Liver (tissue), 9 donors: ENCODE data around the gene IQSEC1. TPM values are rescaled to one million over a fixed set of nuclear protein-coding genes. Genes with fewer than 3 reads are reported as not detected.

ENCODE experiments used
- DNase-seq: peaks from one replicate; pipeline ENCODE4 v3.0.0-alpha.2; 2017; ENCODE audit warnings: low spot score
- H3K27ac ChIP-seq, 2 donors: one replicate each; pipeline ENCODE4 v1.7.0; 2013; ENCODE audit warnings: inconsistent platforms in 2 of 2, low read length in 2 of 2, control low read depth in 1 of 2, low read depth in 1 of 2, mild to moderate bottlenecking in 1 of 2
- H3K27me3 ChIP-seq, 4 donors: one replicate each; pipeline versions ENCODE4 v1.6.1 to v1.7.0; 2013; ENCODE audit warnings: low read length in 3 of 4, inconsistent platforms in 1 of 4, mild to moderate bottlenecking in 1 of 4, moderate library complexity in 1 of 4; ENCODE audit not compliant: control insufficient read depth in 4 of 4, insufficient read depth in 4 of 4
- H3K36me3 ChIP-seq, 4 donors: one replicate each; pipeline versions ENCODE4 v1.6.1 to v1.7.0; 2013; ENCODE audit warnings: low read length in 3 of 4, mild to moderate bottlenecking in 3 of 4, low read depth in 1 of 4, moderate library complexity in 1 of 4; ENCODE audit not compliant: control insufficient read depth in 4 of 4, insufficient read depth in 3 of 4
- H3K4me1 ChIP-seq, 4 donors: one replicate each; pipeline versions ENCODE4 v1.6.1 to v1.7.0; 2013; ENCODE audit warnings: low read length in 3 of 4, mild to moderate bottlenecking in 3 of 4, moderate library complexity in 1 of 4; ENCODE audit not compliant: control insufficient read depth in 4 of 4, insufficient read depth in 4 of 4
- H3K4me3 ChIP-seq, 3 donors: one replicate each; pipeline versions ENCODE4 v1.6.1 to v1.7.0; 2013; ENCODE audit warnings: low read length in 3 of 3, control low read depth in 1 of 3, low read depth in 1 of 3, mild to moderate bottlenecking in 1 of 3
- H3K9ac ChIP-seq, 2 donors: one replicate each; pipeline ENCODE4 v1.7.0; 2013; ENCODE audit warnings: low read length in 2 of 2, mild to moderate bottlenecking in 2 of 2, moderate library complexity in 2 of 2, control low read depth in 1 of 2, low read depth in 1 of 2
- H3K9me3 ChIP-seq, 4 donors: one replicate each; pipeline versions ENCODE4 v1.6.1 to v1.7.0; 2013; ENCODE audit warnings: low read length in 3 of 4; ENCODE audit not compliant: control insufficient read depth in 4 of 4
- ATF3 ChIP-seq: IDR thresholded peaks from 2 replicates; pipeline ENCODE4 v1.6.1; 2016; ENCODE audit warnings: antibody characterized with exemption
- CTCF ChIP-seq: fragments of 150-350 bp; IDR thresholded peaks from 2 replicates; pipeline ENCODE4 v1.5.1; 2017; ENCODE audit warnings: improper control_type of control experiment, low read depth, low read length; ENCODE audit not compliant: missing input control
- EGR1 ChIP-seq, 2 donors: IDR thresholded peaks; 2 replicates each; pipeline ENCODE4 v1.6.1; 2016 to 2018; ENCODE audit warnings: antibody characterized with exemption in 2 of 2, low read depth in 2 of 2
- FOXA1 ChIP-seq: IDR thresholded peaks from 2 replicates; pipeline ENCODE4 v1.6.1; 2016; ENCODE audit warnings: antibody characterized with exemption
- GABPA ChIP-seq, 2 donors: IDR thresholded peaks in 1 of 2; conservative IDR thresholded peaks in 1 of 2; 2 replicates each; pipeline ENCODE4 v1.6.1; 2016; ENCODE audit warnings: antibody characterized with exemption in 2 of 2, mild to moderate bottlenecking in 1 of 2, moderate library complexity in 1 of 2
- HNF4A ChIP-seq, 2 donors: conservative IDR thresholded peaks; 2 replicates each; pipeline ENCODE4 v1.6.1; 2016; ENCODE audit warnings: antibody characterized with exemption in 2 of 2, mild to moderate bottlenecking in 2 of 2
- HNF4G ChIP-seq: IDR thresholded peaks from 2 replicates; pipeline ENCODE4 v1.6.1; 2016; ENCODE audit warnings: antibody characterized with exemption
- JUND ChIP-seq, 2 donors: IDR thresholded peaks; 2 replicates each; pipeline ENCODE4 v1.6.1; 2016; ENCODE audit warnings: antibody characterized with exemption in 2 of 2
- MAX ChIP-seq: IDR thresholded peaks from 2 replicates; pipeline ENCODE4 v1.6.1; 2016; ENCODE audit warnings: antibody characterized with exemption
- NR2F2 ChIP-seq: IDR thresholded peaks from 2 replicates; pipeline ENCODE4 v1.6.1; 2016; ENCODE audit warnings: antibody characterized with exemption
- RAD21 ChIP-seq, 2 donors: IDR thresholded peaks; 2 replicates each; pipeline ENCODE4 v1.6.1; 2016; ENCODE audit warnings: antibody characterized with exemption in 2 of 2, mild to moderate bottlenecking in 2 of 2
- REST ChIP-seq: IDR thresholded peaks from 2 replicates; pipeline ENCODE4 v1.6.1; 2016; ENCODE audit warnings: antibody characterized with exemption, mild to moderate bottlenecking
- RXRA ChIP-seq, 2 donors: IDR thresholded peaks; 2 replicates each; pipeline ENCODE4 v1.6.1; 2017 to 2018; ENCODE audit warnings: antibody characterized with exemption in 2 of 2, mild to moderate bottlenecking in 1 of 2
- SP1 ChIP-seq: IDR thresholded peaks from 2 replicates; pipeline ENCODE4 v1.6.1; 2018; ENCODE audit warnings: antibody characterized with exemption, mild to moderate bottlenecking
- TAF1 ChIP-seq: conservative IDR thresholded peaks from 2 replicates; pipeline ENCODE4 v1.6.1; 2016; ENCODE audit warnings: antibody characterized with exemption, mild to moderate bottlenecking
- YY1 ChIP-seq: IDR thresholded peaks from 2 replicates; pipeline ENCODE4 v1.6.1; 2016; ENCODE audit warnings: antibody characterized with exemption, mild to moderate bottlenecking
- ZBTB33 ChIP-seq: IDR thresholded peaks from 2 replicates; pipeline ENCODE4 v1.6.1; 2016; ENCODE audit warnings: antibody characterized with exemption
- whole genome bisulfite sequencing: extraction: QIAGEN DNeasy Blood & Tissue Kit; methylation state at CpG from one replicate; pipeline ENCODE4 v1.1.7; 2013; 5-methylcytosine and 5-hydroxymethylcytosine counted together
- polyA plus RNA-seq, 2 donors: library from polyadenylated mRNA; stranded (reverse) in 1 of 2; unstranded in 1 of 2; fragments of 200-250 nt in 1 of 2; fragments of >200 nt in 1 of 2; fragmentation: Nextera tagmentation in 1 of 2; extraction: Ambion mirVana in 1 of 2; gene quantifications; one replicate each; pipeline versions ENCODE4 v1.2.1 to v1.2.3, GENCODE V29; 2013 to 2015
- total RNA-seq, 2 donors: library from RNA; depleted of rRNA; stranded (reverse); fragments of >200 nt; gene quantifications; one replicate each; pipeline ENCODE4 v1.2.3, GENCODE V29; 2014
- donor health status: healthy.
- donor health status: healthy.
- donor health status: healthy.
- donor health status: healthy.
- donor health status: healthy.

Gene IQSEC1
- total and polyA plus RNA-seq, 4 donors = 12.7 to 56.0 (median 36.2) TPM

GRCh38 chr3:12891391-12891984 is 181.7 kb downstream of the IQSEC1 start:
- no peaks in the 10 kb centered on the region for H3K27me3 ChIP-seq
- peaks cover 2 to 16% (median 9%) of the 10 kb centered on the region in 4 donors for H3K4me1 ChIP-seq
- DNase-seq = no peak
- H3K27ac ChIP-seq = no peak overlapping the region
- H3K4me3 ChIP-seq = no peak overlapping the region
- no peaks in the 10 kb centered on the region for H3K36me3 ChIP-seq
- TF ChIP-seq FOXA1 = no peak
- TF ChIP-seq HNF4A (conservative IDR thresholded peaks at IDR 0.05) = peak in 1 of 2 donors; percentile 8
- WGBS = 42% methylated on average over 9 of the region's 9 CpGs
- no peaks in the 10 kb centered on the region for H3K9me3 ChIP-seq
- H3K9ac ChIP-seq = no peak overlapping the region

GRCh38 chr3:12890610-12891390 is 182.4 kb downstream of the IQSEC1 start:
- H3K4me1 ChIP-seq = peaks cover 2 to 15% (median 8%) of the 10 kb centered on the region in 4 donors
- H3K27me3 ChIP-seq = no peaks in the 10 kb centered on the region
- DNase-seq = no peak
- no peaks in the 10 kb centered on the region for H3K36me3 ChIP-seq
- no peak overlapping the region for H3K9ac ChIP-seq
- TF ChIP-seq REST = no peak
- TF ChIP-seq CTCF = no peak
- TF ChIP-seq HNF4G = no peak
- no peak for TF ChIP-seq FOXA1
- TF ChIP-seq RAD21 (IDR thresholded peaks at IDR 0.05) = no peak
- no peak for TF ChIP-seq JUND (IDR thresholded peaks at IDR 0.05)
- TF ChIP-seq EGR1 (IDR thresholded peaks at IDR 0.05; ENCODE audit: low read depth in 2 of 2) = no peak
- TF ChIP-seq RXRA (IDR thresholded peaks at IDR 0.05) = no peak
- TF ChIP-seq TAF1 = no peak
- no peak for TF ChIP-seq ZBTB33
- no peak for TF ChIP-seq MAX
- TF ChIP-seq NR2F2 = no peak
- no peak for TF ChIP-seq SP1
- TF ChIP-seq YY1 = no peak
- no peak for TF ChIP-seq GABPA (IDR thresholded peaks at IDR 0.05 in 1 of 2, conservative IDR thresholded peaks at IDR 0.05 in 1 of 2)
- TF ChIP-seq ATF3 = no peak
- no peak overlapping the region for H3K27ac ChIP-seq
- WGBS = 83% methylated on average over 10 of the region's 10 CpGs
- H3K9me3 ChIP-seq = no peaks in the 10 kb centered on the region
- H3K4me3 ChIP-seq = no peak overlapping the region
